Activated CD8-positive, alpha-beta memory T cell treated with anti-CD3 and anti-CD28 coated beads, Interleukin-2, amount 50 U/mL, for 1 hour (primary cell): Measurements from ENCODE around the gene RANBP3.

ENCODE experiments used
- DNase-seq: peaks from one replicate; pipeline ENCODE4 v3.0.0-alpha.2; 2020; ENCODE audit errors: extremely low read depth

RANBP3 gene

DNA sequence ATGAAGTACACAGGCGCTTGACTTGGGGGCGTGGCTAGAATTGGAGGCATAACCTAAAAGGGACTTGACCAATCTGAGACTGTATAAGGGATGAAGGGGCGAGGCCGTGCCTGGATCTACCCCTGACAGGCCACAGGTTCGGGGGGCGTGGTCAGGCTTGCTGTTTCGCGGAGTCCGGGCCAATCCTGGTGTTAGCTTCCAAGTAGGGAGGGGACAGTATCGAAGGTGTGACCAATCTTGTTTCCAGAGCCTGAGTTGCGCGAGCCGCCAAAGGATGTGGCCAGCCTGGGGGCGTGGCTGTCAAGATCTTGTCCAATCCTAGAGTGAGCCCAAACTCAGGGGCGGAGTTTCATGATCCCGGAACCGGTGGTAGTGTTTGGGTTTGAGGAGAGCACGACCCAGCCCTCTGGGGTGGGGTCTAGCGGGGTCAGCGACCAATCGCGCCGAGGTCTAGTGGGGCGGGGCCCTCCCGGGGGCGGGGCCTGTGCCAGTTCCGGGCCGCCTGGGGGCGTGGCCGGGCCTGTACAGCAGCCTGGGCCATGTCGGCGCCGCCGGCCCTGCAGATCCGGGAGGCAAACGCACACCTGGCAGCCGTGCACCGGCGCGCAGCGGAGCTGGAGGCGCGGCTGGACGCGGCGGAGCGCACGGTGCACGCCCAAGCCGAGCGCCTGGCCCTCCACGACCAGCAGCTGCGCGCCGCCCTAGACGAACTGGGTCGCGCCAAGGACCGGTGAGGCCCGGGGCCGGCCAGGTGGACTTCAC, 73.4 kb downstream of the RANBP3 start, which contains the start of gene VMAC:
TSS of gene VMAC (plus strand) at position 521 of the 762 bp plus-strand sequence. CDS start at position 540, 19 bp downstream.
- DNase-seq, result peak; percentile 100

DNA sequence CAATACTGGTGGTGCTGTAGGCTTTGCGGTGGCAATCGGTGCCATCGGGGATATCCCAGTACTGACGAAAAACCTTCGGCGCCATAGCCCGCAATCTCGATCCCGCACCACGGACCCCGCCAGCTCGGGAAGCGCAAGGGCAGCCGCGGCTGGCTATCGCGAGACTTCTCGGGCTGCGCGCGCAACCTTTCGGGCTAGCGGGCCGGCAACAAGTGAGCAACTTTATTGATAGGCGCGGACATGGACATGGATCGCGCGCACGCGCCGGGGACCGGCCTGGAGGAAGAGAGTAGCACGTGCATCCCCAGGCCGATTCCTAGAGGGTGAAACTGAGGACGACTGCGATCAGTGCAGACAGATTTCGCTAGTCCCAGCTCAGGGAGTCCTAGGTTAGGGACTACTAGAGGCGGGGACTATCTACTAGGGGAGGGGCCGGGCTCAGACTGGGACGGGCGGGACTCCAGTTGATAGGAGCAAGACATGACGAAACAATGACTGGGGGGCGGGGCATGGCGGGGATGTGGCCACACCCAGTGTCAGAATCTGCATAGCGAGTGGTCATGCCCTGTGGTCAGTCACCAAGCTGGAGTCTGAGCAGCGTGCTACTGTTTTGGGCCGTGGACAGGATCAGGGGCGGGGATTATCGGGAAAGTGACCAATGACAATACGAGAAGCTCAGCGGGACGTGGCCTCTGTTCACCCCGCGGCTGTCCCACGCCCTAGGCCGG, 74.2 kb downstream of the RANBP3 start, which contains the start of gene NDUFA11:
TSS of gene NDUFA11 (minus strand) at position 167 of the 728 bp plus-strand sequence. CDS start at position 85, 82 bp downstream.
- DNase-seq, result peak; percentile 92

DNA sequence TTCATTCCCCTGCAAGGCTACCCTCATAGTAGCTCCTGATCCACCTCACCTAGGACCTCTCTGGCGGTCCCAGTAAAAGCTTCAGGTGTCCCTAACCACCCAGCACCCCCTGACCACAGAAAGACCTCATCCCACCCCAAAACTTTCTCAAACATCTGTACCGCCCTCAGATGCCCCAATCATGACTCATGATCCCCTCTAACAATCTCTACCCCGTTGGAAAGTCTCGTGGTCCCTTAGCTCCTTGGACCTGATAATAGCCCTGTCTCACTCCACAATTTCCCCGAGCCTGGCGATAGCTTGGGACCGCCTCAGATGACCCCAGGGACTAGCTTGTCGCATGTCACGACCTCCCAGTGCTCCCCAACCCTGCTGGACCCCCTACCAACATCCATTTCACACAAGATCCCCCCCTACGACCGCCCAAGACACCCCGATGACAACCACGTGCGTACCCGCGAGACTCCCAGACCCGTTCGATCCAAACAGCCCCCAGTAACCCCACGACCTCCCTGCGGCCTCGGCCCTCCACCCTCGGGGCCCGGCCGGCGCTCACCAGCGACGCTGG, 74.8 kb downstream of the RANBP3 start:
- no peak for DNase-seq

DNA sequence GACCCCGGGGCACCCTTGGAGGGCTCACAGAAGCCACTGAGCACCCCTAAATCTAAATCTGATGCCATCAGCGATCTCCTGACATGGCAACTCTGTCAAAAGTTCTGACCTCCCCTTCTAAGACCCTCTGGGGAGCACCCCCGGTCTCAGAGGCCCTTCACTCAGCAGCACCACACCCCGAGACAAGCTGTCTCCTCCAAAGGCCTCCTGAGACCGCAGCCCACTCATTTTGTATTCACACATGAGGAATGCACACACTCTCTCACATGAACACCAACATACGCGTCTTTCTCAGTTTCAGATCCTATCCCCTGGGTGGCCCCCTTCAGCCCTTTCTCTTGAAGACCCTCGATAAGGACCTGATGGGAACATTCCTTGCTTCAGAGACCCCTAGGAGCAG, 77.0 kb downstream of the RANBP3 start:
- DNase-seq, result no peak

DNA sequence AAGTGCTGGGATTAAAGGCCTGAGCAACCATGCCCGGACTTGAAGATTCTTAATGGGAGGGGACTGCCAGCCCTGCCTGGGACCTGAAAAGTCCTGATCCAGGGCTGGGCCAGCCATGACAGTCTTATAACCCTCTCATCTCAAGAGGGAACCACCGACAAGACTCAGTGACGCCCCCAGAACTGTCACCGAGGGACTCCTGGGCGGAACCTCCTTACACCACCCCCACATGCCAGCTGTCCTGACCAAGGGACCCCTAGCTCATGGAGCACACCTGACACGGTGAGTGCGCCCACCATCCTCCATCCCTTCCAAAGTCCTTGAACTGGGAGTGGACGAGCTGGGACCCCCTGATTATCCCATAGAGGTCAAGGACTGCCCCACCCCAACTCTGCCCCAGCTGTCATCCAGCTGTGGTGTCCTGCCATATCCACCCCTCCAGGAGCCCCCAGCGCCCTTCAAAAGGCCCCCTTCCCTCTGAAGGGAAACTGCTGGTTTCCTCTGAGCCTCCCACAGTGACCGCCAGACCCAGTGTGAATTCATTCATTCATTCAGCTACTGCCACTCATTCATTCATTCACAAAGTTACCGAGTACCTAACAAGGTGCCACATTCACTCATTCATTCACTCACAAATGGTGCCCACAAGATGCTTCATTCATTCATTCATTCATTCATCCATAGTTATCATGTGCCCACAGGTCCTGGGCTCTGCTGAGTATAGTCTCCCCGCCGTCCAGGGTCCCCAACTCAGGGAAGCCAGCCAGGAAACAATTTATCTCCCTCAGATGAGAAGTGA, 78.0 kb downstream of the RANBP3 start:
- DNase-seq, result no peak

DNA sequence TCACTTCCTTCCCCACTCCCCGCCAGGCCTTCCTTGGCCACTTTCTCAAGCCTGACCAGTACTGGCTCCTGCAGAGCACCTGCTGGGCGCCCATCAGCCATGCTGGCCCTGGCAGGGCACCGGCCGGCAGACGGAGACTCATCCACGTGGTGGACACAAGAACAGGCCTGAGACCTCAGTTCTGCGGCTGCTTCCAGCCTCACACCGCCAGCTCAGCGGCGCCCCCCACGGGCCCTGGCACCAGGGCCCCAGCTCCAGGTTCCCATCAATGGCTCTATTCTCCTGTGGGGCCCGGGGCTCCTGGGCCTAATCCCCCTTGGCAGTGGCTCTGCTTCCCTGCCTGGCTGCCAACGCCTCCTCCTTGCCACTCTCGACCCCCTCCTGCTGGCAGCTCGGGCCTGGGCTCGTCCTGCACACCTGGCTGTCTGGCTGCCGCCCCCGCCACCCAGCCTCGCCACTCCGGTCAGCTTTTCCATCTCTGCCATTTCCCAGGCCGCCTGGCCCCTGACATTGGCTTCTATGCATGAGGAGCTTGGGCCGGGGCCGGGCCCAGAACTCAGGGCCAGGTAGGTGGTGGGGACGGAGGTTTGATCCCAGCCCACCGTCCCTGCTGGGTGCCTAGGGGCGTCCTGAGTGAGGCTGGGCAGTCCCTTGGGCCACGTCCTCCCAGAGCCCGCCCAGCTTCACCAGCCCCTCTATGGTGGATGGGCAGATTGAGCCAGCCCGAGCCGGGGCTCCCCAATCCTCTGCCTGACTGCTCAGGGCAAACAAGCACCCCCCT, 80.6 kb downstream of the RANBP3 start:
- DNase-seq, result no peak

DNA sequence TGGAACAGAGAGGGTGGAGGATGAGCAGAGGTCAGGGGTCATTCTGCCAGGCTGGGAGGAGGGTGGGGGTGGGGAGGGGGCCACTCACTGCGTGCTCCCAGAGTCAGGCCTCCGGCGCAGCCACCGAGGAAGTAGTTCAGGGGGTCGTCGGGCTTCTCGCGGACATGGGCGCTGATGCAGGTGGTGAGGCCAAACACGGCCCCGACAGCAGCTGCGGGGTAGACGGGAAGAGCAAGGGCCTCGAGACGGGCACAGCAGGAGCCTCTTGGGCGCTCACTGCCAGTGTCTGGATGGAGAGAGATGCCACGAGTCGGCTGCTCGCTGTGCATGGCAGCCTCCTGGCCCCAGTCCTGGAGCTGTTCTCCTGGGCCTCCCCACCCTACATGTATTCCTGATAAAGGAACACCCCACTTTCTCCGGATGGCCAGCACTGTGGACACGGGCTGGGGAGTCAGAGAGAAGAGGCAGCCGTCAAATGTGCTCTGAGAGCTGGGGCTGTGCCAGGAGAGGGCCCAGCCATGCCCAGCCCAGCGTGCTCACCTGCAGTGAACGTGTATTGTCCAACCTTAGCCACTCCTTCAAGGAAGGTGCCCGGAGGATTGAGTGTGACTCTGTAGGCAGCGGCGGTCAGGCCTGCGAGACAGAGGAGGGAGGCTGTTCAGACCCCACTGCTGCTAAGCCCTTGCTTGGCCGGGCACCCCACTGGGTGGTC, 81.4 kb downstream of the RANBP3 start:
- DNase-seq, result no peak

DNA sequence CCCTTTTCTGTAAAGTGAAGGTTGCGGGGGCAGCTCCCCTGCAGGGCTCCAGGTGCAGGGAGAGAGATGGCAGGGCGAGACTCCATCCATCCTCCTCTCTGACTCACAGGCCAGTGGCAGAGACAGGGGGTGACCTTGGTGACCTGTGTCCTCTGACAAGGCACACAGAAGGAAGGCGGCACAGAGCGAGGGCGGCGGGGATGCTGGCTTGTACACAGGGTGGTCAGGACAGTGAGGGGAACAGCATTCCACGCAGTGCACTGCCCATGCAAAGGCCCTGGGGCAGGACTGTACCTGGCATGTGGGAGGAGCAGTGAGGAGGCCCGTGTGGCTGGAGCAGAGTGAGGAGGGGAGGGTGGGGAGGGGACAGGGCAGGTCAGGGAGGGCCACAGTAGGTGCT, 82.0 kb downstream of the RANBP3 start:
- no peak for DNase-seq

DNA sequence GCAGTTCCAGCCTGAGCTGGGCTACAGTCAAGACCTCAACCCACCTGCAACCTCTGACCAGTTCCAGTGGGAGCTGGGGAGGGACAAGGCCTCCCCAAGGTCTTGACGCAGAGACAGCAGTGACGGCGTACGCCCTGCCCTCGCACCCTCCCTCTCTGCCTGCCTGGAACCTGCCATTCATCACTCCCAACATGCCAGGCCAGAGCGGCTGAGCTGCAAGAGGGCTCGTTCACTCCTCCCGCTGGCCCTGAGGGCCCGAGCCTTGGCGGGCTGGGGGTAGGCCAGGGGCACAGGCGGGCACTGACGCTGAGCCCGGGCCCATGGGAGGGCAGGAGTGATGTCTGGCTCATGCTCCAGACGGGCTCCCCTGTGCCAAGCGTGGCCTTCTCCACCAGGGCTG, 82.5 kb downstream of the RANBP3 start:
- DNase-seq, result no peak

DNA sequence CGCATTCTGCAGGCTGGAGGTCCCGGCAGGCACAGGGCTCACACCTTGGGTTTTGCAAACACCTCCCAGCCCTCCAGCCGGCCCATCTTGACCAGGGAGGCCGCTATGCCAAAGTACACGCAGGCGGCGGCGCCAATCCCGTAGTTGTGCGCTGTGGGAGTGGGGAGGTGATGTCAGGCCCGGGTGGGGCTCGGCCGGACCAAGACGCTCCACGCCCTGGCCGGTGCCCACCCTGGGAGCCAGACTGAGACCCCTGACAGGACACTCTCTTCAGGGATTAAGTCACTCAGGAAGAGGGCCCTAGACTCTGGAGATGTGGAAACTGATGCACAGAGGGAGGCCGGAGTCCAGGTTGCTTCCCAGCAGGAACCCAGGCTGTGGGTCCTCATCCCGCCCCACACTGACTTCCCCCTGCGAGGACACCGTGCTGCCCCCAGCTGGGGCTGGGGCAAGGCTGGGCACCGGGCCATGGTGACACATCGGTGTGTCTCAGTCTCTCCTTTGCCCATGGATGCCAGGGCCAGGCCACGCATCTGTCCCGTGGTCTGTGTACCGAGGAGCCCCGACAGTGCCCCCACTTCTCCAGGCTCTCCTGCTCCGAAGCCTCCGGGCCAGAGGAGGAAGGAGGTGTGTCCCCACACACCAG, 83.1 kb downstream of the RANBP3 start:
- no peak for DNase-seq

DNA sequence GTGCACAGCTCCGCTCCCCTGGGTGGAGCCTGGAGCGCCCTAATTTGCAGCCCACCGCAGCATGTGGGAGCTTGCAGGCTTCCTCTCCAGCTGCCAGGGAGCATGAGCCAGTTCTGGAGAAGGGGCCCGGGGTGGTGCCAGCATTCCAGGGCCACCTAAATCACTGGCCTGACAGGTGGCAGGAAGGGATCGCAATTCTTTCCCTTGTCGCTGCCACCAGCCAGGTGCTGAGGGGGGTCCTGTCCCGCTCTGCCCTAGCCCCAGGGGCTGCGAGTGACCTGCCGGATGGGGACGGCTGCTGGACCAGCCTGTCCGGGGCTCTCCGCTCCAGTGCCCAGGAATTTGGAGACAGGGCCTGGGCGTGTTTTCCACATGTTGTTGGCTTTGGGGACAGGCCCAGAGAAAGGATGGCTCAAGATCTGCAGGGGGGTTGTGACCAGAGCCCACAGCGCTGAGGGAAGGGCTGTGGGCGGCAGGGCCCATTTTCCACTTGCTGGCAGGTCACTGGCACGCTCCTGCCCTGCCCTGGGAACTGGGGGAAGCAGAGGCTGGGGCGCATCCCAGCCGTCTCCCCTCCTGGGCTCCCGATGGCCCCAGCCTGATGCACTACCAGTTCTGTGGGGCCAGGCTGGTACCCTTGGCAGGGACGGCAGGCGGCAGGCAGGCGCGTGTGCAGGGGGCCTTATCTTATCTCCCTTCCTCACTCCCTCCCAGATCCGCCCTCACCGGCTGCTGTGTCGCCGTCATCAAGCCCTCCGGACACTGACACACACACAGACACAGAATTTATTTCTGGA, 83.8 kb downstream of the RANBP3 start:
- DNase-seq, result no peak

DNA sequence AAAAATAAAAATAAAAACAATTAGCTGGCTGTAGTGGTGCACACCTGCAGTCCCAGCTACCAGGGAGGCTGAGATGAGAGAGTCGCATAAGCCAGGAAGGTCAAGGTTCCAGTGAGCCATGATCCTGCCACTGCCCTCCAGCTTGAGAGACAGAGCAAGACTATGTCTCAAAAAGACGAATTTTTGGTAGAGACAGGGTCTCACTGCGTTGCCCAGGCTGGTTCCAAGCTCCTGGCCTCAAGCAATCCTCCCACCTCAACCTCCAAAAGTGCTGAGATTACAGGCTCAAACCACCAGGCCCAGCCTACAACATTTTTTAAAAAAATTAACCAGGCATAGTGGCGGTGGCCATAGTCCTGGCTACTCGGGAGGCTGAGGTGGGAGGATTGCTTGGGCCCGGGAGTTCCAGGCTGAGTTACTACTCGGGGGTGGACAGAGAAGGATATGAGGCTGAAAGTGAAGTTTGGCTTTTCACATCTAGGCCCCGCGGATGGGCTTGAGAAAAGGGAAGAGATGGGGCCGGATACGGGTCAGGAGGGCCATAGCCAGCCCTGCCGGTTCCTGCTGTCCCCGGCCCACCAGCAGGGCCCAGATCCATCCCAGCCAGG, 84.5 kb downstream of the RANBP3 start:
- DNase-seq, result no peak

DNA sequence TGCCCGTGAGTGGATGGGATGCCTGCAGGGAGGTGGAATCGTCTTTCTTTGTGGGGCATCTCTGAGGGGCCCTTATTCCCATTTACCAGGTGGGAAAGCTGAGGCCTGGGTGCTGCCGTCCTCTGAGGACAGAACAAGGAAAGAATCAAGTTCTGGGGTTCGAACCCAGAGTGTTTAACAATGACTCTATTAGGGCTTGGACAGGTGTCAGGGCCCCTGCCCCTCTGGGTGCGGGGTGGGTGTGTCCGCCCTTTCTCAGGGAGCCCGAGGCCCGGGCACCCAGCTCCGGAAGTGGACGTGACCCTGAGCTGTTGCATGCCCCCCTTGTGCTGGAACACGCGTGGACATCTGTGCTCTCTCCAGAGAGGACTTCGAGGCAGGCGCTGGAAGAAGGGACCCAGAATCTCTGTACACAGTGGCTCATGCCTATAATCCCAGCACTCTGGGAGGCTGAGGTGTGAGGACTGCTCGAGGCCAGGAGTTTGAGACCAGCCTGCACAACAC, 85.1 kb downstream of the RANBP3 start:
- DNase-seq, result no peak

DNA sequence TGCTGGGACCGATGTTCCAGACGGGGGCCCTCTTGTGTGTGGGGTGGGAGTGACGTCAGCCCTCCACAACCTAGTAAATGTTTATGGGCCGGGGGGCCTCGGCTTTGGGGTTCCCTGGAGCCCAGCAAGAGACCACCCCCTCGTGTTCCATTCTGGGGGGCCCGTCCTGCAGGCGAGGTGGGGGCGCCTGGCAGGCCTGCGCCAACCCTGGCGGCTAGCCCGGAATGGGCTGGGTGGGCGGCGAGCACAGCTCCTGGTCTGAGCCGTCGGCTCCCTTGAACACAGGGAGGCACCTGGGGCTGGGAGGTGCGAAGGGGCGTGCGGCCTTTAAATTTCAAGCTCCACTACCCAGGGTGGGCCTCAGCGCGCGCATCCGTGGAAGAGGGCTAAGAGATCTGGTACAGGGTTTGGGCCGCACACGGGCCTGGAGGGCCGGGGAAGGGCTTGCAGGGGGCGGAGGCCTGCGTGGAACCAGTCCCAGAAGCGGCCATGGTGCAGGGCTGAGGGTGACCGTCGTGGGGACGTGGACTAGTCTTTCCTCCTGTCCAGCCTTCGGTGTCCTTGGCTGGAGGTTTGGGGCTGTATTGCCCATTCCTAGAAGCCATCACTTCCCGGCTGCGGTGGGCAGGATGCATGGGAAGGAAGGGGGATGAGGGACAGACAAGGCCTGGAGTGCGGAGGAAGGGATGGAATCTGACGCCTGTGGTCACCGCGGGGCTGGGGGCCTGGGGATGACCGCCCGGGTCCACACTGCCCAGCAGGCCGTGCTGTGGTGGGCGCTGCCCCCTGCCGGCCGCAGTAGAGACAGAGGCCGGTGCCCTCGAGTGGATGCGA, 85.8 kb downstream of the RANBP3 start:
- no peak for DNase-seq

DNA sequence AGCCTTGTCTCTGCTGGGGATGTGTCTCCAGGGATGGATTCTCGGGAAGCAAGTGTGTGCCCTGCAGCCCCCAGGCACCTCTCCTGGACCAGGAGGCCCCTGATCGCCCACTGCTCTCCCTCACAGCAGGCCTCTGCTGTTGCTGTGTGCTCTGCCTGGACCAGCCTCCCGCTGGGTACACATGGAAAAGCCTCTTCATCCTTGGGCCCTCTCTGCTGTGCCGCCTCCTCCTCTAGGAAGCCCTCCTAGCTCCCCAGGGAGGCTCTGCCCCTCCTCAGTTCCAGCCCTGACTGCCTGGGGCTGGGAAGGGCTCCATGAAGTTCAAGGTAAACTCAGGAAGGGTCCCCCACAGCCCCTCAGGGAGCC, 86.4 kb downstream of the RANBP3 start:
- no peak for DNase-seq

DNA sequence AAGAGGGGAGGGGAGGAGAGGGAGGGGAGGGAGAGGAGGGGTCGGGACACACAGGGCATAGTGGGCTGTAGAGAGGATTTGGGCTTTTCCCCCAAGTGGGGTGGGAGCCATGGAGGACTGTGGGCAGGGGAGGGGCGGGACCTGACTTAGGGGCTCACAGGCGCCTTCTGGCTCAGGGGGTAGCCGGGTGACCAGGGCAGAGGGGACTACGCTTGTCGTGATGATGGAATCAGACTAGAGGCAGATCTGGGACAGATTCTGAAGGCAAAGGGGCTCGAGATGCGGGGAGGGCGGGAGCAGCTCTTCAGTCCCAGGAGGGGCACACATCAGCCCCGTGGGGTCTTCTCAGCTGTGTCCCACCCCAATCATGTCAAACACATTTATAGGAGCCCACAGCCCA, 87.8 kb downstream of the RANBP3 start:
- no peak for DNase-seq

DNA sequence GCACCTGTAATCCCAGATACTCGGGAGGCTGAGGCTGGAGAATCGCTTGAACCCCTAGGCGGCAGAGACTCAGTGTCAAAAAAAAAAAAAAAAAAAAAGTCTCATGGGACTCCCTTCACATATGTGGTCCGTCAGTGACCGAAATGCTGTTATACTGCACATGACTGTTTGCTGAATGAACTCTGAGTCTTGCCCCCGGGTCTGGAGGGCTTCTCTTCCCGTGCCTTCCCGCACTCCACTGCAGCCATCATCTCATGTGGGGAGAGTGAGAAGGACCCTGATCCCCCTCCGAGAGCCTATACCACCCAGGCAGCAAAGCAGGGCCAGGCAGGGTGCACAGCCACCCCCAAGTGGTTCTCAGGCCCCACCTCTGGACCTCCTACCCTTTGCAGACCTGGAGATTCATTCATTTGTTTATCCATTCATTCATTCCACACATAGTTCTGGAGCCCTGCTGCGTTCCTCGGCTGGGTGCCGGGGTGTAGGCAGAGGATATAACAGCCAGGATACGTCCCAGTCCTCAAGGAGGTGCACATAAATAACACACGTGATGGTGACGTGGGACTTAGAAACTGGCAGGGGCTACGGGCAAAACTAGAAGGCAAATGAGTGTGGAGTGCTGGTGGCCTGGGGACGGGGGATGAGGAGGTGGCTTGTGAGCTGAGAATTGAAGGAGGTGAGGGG, 88.5 kb downstream of the RANBP3 start:
- DNase-seq, result no peak
